ENCODE data around the gene UBQLN1. TPM values are rescaled to one million over a fixed set of nuclear protein-coding genes. Genes with fewer than 3 reads are reported as not detected.

The UBQLN1 gene
- 111 and 183 TPM in 2 replicates for total RNA-seq

DNA sequence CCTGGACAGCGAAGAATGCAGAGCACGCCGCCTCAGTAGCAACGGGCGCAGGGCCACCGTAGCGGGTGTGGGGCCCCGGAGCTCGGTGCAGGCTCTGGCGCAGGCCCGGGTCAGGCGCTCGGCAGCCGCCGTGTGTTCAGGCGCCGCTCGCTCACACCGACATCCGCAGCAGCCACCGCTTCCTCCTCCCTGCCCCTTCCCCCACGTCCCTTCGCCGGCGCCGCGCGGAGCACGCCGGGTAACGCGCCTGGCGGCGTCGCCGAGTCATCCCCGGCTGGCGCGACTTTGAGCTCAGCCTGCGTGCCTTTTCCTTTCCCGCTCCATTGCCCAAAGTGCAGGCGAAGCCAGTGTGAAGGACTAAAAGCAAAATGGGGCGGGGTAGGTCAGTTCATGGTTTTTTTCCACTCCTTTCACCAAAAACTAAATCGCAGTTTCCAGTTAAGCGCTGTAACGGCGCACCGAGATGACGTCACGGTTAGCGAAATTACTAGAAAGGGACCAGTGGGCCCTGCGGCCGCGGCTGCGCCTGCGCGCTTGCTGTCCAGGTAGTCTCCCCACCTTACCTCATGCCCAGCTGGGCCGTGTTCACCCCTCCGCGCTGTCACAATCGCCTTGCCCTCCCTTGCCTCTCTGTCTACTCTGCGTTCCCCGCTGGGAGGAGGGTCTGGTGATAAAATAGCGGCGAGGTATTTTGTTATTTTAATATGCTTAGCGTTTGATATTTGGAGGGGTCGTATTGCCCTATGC is at the start of gene UBQLN1:
Gene UBQLN1, minus strand, starts transcription at position 191 of the 747 bp plus-strand sequence. CDS start 279 bp downstream, outside the sequence.

DNA sequence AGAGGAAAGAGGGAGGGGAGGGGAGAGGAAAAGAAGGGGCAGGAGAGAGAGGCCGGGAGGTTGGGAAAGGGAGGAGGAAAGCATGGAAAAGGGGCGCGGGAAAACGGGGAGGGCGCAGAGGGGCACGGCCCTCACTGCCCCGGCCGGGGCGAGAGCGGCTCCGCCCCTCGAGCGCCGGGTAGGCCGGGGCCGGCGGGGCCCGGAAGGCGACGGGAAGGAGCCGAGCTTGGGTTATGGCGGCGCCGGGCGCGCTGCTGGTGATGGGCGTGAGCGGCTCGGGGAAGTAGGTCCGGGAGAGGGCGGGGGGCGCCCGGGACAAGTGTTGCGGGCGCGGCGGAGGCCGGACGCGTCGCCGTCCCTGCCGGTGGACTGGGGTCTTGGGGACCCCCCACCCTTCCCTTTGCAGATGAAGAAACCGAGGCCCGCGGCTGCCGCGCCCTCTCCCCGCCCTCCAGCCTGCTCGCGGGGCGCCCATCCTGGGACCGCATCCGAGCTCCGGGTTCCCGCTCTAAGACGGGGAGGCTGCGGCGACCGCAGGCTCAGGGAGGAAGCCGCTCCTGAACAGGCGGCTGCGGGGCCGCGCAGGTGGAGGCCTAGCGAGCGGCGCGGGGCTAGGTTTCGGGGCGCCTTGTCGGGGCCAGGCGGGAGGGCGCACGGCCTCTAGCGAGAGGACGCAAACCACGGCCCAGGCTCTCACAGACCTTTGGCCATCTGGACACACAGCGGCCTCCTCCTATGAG is 84.6 kb downstream of the UBQLN1 start, which contains the start of gene IDNK:
Gene IDNK, plus strand, starts transcription at position 205 of the 740 bp plus-strand sequence. Its CDS starts 29 bp downstream, at position 234.

Other genes starting within 250 kb of the UBQLN1 start
- under 0.01 and 1.9 TPM in 2 replicates for gene FRMD3, start 169.6 kb downstream of the UBQLN1 start, total RNA-seq
- gene IDNK, start 84.8 kb downstream of the UBQLN1 start, total RNA-seq = 3.0 and 8.5 TPM in 2 replicates
- gene GKAP1, start 109.8 kb upstream of the UBQLN1 start, total RNA-seq = 0.29 and 2.6 TPM in 2 replicates
- gene KIF27, start 213.5 kb upstream of the UBQLN1 start, total RNA-seq = 3.1 and 4.4 TPM in 2 replicates